Measurements from ENCODE around the gene RCVRN.
A peak's percentile ranks its signal among the peaks of the same experiment; 100 is the strongest.

Gene RCVRN

DNA sequence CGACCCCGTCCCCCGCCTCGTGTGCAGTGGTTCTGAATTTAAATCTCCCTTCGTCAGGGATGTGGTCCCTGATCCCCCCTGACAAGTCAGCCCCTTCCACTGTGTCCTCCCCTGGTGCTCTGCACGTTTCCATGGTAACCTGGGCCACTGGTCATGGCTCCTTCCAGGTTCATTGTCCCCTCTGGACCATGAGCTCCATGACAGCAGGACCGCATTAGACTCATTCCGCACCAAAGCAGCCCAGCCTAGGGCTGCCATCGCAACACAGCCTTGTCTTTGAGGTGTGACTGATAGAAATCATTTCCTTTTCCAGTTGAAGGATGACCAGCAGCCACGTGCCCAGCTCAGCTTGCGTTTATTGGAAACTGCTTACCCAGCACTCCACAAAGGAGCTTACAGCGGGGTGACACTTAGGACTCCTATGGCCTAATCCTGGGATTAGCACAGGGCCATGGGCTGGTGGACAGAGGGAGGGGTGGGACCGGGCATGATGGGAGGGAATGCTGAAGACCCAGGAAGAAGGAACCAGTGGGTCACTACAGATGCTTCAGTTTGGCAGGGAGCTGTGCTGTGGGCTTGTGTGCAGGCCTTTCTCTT is 7.6 kb downstream of the RCVRN start:
- no peak for DNase-seq (ENCODE audit: low spot score)

GRCh38 chr17:9895923-9896322 is 9.1 kb downstream of the RCVRN start:
- DNase-seq (ENCODE audit: low spot score): no peak

DNA sequence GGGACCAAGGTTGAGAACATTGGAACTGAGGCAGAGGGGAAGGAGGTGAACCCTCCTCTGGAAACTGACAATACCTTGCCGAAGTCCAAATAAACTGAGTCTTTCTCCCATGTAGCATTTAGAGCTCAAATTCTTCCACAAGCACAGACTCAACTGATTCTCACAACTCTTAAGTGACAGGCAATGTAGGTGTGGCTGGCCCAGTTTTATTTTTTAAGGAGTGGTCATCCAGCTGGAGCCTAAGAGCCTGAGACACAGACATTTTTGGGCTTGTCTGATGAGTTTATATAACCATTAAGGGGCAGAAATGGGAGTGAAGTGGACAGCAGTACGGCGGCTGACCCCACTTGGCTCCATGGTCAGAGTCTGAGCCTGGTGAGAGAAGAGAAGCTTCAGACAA is 10.8 kb downstream of the RCVRN start:
- DNase-seq (ENCODE audit: low spot score): no peak

DNA sequence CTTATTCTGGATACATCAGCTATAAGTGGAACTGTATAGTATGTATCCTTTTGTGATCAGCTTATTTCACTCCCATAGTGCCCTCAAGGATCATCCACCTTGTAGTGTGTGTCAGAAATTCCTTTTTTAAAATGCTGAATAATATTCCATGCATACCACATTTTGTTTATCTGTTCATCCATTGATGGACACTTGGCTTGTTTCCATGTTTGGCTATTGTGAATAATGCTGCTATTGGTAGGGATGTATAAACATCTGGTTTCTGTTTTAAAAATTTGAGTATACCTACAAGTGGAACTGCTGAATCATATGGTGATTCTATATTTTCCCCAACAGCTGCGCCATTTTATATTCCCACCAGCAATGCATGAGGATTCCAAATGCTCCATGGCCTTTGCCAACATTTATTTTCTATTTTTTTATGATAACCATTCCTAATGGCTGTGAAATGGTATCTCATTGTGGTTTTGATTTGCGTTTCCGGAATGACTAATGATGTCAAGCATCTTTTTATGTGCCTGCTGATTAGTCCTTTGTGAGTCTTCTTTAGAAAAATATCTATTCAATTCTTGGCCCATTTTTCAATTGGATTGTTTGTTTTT is 11.6 kb downstream of the RCVRN start:
- no peak for DNase-seq (ENCODE audit: low spot score)

DNA sequence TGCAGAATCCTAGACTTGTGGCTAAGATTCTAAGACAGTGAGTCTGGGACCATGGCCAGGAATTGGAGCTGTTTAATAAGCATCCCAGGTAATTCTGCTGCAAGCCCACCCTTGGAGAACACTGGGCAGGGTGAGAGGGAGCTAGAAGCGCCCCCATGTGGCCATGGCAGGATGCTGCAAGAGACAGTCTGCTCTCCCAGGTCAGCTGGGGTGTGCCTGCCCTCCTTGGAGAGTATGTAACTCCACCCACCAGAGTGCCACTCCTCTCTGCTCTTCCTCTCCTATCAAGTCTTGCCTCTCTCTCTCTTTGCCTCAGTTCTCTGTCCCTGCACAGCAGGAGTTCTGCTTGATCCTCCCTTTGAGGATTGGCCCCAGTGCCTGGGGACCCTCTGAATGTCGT is 14.9 kb downstream of the RCVRN start:
- peak; percentile 26 for DNase-seq (ENCODE audit: low spot score)

DNA sequence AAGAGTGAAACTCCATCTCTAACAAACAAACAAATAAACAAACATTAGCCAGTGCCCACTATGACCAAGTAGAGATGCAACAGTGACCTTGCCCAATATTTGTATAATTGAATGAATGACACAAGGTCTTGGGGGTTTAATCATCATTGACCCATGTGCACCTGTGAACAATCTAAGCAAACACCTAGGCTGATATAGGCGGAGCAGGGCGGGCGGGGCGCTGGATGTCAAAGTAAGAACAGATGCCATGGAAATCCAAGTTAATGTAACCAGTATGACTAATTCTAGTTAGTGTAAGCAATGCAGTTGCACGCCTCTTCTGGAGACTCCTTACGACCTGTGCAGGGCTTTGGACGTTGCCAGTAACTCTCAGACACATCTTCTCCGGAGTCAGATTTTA is 17.6 kb downstream of the RCVRN start:
- no peak for DNase-seq (ENCODE audit: low spot score)

DNA sequence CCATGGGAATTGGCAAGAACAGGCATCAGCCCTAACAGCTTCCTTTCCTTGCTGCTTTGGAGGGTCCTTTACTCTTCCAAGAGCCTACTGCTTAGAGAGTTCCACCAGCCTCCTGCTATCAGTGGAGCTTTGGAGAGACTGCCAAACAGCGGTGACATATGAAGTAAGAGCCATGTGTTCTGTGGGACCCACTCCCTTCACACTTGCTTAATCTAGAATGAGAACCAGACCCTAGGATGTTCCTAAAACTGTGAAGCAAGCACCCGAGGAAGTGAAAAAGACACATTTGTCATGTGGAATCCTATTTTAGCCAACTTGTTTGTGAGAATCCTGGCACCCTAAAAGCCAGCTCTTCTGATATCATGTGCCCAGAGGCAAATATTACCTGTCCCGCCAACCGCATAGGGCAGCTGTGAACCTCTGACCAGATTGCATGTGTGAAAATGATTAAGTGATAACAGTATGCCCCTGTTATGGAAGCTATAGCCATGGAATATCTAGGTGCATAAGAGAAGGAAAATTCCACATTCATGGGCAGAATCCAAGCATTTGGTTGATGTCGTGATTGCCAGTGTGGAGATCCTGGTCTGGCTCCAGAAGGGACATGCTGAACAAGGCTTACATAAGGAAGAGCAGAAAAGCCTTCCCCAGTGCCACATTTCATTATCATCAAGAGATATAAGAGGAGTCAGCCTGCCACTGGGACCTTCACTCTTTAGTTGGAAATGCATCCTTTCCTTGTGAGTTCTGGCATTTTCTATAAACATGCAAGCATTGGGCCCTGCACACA is 18.7 kb downstream of the RCVRN start:
- no peak for DNase-seq (ENCODE audit: low spot score)

GRCh38 chr17:9883451-9883850 is 21.6 kb downstream of the RCVRN start:
- no peak for DNase-seq (ENCODE audit: low spot score)

GRCh38 chr17:9880582-9880999 is 24.5 kb downstream of the RCVRN start:
- no peak for DNase-seq (ENCODE audit: low spot score)

DNA sequence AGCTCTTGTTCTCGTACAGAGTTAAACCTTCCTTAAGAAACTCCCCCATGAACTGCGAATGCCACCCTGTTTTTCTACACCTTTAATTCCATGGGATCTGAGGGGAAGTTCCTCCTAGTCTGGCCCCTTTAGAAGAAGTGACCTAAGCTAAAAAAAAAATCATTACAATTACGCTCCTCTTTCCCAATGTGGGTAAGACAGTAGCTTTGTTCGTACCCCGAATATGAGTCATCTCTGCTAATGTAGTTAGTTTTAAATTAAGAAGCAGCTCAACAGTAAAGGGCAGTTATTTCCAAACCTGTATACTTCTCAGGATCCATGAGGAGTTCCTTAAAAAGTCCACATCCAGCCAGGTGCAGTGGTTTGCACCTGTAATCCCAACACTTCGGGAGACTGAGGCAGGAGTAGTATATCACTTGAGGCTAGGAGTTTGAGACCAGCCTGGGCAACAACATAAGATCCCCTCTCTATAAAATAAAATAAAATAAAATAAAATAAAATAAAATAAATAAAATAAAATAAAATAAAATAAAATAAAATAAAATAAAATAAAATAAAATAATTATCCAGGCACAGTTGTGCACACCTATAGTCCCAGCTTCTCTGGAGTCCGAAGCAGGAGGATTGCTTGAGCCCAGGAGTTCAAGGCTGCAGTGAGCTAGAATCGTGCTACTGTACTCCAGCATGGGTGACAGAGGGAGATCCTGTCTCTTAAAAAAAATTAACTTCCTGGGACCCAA is 26.1 kb downstream of the RCVRN start:
- DNase-seq (ENCODE audit: low spot score): no peak

- DNase-seq (ENCODE audit: low spot score): no peak
Observed at GRCh38 chr17:9878356-9878755, 26.7 kb downstream of the RCVRN start.

DNA sequence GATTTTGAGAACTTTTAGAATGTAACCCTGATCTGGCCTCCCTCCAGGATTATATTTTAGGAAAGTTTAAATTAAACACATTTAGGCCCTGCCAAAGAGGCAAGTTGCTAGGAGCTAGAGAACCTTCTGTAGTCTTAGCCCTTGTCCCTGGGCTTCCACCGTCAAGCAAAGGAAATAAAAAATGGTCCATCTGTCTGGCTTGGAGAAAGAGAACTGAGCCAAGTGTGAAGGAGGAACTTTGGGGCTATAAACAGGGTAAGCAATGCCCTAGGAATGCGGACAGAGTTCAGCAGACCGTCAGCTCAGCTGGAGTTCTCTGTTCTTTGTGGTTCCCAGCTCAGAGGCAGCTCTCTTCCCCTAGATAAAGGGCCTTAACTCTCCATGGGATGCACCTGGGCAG is 29.6 kb downstream of the RCVRN start:
- no peak for DNase-seq (ENCODE audit: low spot score)

GRCh38 chr17:9874722-9875121 is 30.3 kb downstream of the RCVRN start:
- no peak for DNase-seq (ENCODE audit: low spot score)

DNA sequence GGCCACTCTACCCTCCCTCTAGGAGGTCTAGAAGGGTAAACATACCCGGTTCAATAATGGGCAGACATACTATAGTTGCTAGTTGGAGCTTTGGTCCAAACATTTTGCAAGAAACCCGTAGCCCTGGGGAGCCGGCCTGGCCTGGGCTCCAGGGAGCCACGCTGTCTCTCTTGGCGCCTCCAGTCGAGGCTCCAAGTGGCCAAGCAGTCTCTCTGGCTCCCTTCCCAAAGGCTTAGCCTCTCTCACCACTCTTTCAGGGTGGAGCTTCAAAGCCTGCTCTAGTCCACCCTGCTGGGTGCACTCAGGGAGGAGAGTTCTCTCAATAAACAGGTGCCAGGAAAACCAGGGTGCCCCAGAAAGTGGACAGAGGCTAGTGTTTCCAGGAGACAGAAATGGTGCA is 32.2 kb downstream of the RCVRN start:
- DNase-seq (ENCODE audit: low spot score): no peak

GRCh38 chr17:9868552-9868951 is 36.5 kb downstream of the RCVRN start:
- DNase-seq (ENCODE audit: low spot score): no peak

DNA sequence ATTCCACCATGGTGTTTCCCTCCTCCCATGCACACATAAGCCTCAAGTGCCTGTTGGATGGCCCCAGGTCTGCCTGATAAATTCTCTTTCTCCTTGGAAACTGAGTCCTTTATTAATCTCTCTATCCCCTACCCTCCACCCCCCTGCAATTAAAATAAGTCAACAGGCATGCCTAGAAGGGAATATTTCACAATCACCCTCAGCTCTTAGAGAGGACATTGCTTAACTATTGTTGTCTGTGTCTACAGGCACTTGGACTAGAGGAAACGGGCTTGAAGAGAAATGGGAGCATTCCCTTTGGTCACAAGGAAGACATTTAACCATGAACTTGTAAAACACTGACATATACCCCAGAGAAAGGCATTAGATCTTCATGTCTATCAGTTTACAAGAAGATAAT is 39.5 kb downstream of the RCVRN start:
- no peak for DNase-seq (ENCODE audit: low spot score)

DNA sequence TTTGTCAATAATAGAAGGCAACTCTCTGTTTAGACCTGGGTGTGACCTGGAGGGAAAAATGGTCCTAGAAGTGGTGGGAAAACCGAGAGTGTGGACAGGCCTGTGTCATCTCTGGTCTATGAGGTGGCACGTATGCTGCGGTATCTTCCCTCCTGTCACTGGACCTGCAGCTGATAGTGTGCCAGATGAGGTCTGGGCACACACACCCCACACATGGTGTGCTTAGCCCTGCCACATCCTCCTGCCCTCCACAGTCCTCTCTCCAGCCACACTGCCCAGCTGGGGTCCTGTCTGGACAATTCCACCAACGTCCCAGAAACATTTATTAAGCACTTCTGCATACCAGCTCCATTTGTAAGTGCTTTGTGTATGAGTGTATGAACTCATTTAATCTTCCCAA is 42.1 kb downstream of the RCVRN start:
- DNase-seq (ENCODE audit: low spot score): no peak

DNA sequence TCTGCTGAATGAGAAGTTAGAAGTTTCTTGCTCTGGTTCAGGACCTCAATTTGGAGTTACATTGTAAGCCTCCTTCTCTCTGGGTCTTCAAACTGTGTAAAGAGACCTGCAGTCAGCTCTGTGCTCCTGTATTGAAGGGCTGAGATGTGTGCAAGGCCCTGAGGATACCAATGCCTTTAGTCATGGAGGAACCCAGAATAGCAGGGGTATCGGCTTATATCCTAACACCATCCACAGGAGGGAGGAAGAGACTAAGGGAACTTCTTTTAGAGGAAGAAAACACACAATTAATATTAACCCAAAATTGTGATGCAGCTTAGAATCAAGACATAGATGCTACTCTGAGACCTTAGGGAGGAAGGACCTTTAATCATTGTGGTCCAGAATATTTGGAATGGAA is 42.9 kb downstream of the RCVRN start:
- no peak for DNase-seq (ENCODE audit: low spot score)

DNA sequence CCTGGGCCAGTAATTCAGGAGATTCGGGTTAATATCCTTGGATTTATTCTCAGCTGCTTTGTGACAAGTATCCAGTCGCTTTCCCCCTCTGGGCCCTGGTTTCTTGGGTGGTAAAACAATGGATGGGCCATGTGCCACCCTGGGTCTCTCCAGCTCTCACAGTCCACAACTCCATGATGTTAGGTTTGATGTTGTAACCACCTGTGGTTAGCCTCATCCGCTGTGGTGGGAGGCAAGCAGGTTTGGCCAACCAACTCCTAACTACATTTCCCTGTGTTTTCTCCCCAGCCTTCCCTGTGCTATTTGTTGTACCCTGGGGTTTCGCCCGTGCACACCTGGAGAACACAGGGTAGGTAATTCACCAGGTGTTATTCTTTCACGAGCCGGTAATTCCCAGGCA is 44.2 kb downstream of the RCVRN start:
- DNase-seq (ENCODE audit: low spot score): no peak

DNA sequence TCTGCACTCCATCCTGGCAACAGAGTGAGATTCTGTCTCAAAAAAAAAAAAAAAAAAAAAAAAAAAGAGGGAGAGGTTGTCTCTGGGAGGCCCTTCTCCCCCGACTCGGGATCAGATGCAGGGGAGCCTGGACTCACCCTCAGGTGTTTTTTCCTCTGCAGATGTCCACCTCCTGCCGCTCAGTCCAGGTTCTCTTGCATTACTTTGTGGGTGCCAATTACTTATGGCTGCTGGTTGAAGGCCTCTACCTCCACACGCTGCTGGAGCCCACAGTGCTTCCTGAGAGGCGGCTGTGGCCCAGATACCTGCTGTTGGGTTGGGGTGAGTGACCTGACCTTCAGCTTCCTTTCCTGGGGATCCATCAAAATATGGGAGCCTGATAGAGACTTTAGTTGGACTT is 45.3 kb downstream of the RCVRN start:
- no peak for DNase-seq (ENCODE audit: low spot score)

DNA sequence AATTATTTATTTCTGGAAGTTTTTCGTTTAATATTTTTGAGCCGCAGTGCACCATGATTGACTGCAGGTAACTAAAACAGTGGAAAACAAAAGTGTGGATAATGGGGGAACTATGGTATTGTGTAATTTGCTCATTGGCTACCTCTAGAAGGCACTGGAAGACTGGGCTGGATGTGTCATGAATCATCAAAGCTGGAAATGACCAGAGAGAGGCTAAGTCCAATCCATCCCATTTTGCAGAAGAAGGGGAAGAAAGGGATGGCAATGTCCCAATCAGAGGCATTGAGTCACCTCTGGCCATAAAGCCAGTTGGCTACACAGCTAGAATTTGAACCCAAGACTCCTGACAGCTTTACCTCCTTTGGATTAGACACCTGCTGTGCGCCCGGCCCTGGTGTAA is 50.0 kb downstream of the RCVRN start:
- DNase-seq (ENCODE audit: low spot score): no peak

- DNase-seq (ENCODE audit: low spot score): no peak
Observed at GRCh38 chr17:9854255-9854654, 50.8 kb downstream of the RCVRN start.

DNA sequence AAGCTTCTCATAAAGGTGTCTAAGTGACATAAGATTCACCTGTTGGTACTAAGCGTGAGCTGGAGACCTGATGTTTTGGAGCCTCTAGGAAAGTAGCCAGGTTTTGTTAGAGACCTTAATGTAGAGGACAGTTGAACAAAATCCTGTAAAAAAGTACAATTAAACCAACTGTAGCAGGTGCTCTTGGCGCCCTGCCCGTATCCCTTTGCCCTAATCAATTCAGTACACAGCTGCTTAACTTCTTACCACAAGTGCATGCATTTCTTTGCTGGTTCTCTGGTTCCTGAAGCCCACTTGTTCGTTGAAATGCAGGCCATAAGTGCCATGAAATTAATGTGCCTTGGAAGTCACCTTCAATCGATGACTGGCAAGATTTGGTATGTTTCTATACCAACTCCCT is 54.9 kb downstream of the RCVRN start:
- no peak for DNase-seq (ENCODE audit: low spot score)
